HG03439 (cell line): ENCODE data around the gene DNAH6.
"Not testable (repeated sequence)": the region's sequence is repeated elsewhere in the genome, so short reads cannot be mapped to it uniquely, and the experiment has no call there.

Experiments
- ATAC-seq: cut with Tn5 transposase; IDR thresholded peaks from one replicate; pipeline ENCODE4 v1.9.1; 2021; ENCODE audit warnings: mild to moderate bottlenecking, moderate library complexity; ENCODE audit not compliant: unreplicated experiment

The DNAH6 gene

GRCh38 chr2:84858937-84859336 is 342.6 kb downstream of the DNAH6 start:
- ATAC-seq = no peak

DNA sequence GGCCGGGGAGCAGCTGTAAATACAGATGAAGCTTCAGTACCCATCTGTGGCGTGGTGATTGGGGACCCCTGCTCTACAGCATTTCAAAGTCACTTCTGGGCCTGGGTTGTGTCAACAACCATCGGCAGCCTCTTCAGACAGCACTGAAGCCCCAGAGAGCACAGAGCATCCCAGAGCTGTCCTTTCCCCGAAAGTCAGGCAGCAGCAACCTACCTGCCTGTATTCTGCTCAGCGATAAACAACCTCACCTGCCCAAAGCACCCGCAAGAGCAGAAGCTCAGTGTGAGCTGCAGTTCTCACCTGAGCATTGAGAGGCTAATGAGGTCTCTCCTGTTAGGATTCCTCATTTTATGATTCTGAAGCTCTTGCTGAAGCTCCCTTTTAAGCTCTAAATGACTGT is 345.2 kb downstream of the DNAH6 start:
- ATAC-seq = no peak

- ATAC-seq = no peak
Measured at GRCh38 chr2:84862006-84862405, 345.7 kb downstream of the DNAH6 start.

DNA sequence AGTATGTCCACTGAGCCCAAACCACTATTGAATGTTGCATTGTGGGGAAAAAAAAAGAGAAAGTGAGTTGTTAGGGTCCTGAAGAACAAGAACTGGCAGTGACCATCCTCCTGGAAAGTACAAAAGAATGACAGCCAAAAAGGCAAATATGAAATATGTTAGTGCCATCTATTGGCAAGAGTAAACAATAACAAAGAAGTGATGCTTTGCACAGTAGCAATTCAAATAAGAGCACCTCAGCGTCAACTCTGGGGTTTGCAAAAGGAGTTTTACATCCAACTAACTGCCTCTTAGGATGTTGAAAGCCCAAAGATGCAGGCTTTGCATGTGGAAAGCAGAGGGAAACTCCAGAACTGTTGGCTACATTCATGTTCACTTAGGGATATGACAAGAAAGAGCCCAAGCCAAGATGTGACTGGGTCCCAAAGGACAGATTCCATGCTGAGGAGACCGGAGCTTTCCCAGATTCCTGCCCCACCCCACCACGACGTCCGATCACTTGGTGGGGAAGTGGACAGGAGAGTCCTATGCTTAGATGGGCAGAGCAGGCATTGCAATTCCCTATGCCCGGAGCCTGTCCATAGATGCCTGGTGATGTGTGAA is 349.0 kb downstream of the DNAH6 start:
- ATAC-seq = peak; percentile 68

- ATAC-seq = no peak
Measured at GRCh38 chr2:84866122-84866521, 349.8 kb downstream of the DNAH6 start.

DNA sequence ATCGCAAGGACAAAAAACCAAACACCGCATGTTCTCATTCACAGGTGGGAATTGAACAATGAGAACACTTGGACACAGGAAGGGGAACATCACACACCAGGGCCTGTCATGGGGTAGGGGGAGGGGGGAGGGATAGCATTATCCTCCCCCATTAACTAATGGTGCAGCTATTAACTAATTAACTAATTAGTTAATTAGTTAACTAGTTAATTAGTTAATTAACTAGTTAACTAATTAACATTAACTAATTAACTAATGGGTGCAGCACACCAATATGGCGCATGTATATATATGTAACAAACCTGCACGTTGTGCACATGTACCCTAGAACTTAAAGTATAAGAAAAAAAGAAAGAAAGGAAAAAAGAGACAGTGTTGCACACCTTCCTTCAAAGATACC is 352.0 kb downstream of the DNAH6 start:
- not testable (repeated sequence) for ATAC-seq
